Measurements from ENCODE around the gene PROS1.
"Not testable (repeated sequence)": the region's sequence is repeated elsewhere in the genome, so short reads cannot be mapped to it uniquely, and the experiment has no call there.

The PROS1 gene

GRCh38 chr3:93861017-93861416, 112.7 kb downstream of the PROS1 start:
- no peak for DNase-seq

- DNase-seq: no peak
These were observed 118.3 kb downstream of the PROS1 start for GRCh38 chr3:93855401-93855800.

GRCh38 chr3:93852228-93852627, 121.5 kb downstream of the PROS1 start:
- DNase-seq: not testable (repeated sequence)

GRCh38 chr3:93843981-93844380, 129.7 kb downstream of the PROS1 start:
- DNase-seq: no peak

GRCh38 chr3:93839193-93839592, 134.5 kb downstream of the PROS1 start:
- not testable (repeated sequence) for DNase-seq

Measured in NCI-H1930 (cell line).